Right ventricle myocardium inferior (tissue), 1 donor: Measurements from ENCODE around the gene TBCD. TPM values are rescaled to one million over a fixed set of nuclear protein-coding genes. Genes with fewer than 3 reads are reported as not detected.

Experiments
- ATAC-seq: fragments of 200-7000 bp; cut with Tn5 transposase; one replicate; pipeline ENCODE4 v1.9.1; 2020; ENCODE audit warnings: mild to moderate bottlenecking, moderate library complexity
- DNase-seq: peaks from one replicate; pipeline ENCODE4 v3.0.0; 2021; ENCODE audit errors: missing footprints
- intact Hi-C: fragments of 100-400 bp; cut with DNase I; formaldehyde crosslinking; loops from one replicate; pipeline ENCODE4 v1.11.0; 2022
- total RNA-seq: library from RNA; stranded (reverse); fragmentation: NEBNext Ultra II Directional; extraction: Animal tissue kit (Norgen Biotek cat#: 25700); gene quantifications from one replicate; pipeline ENCODE4 v1.2.1, GENCODE V29; 2021
- donor health status: DM: no; HTN: yes; CAD: no; lungs with severe emphysema.

The TBCD gene
- total RNA-seq, 1 donor from 2014 or later = 43.4 TPM

- ATAC-seq = no peak
- no peak for DNase-seq
- intact Hi-C loops = no loop called here
Measured at GRCh38 chr17:82883419-82884031, 131.7 kb downstream of the TBCD start.

- ATAC-seq (peak; percentile 73), DNase-seq (no peak)
- intact Hi-C loops = no loop called here
Measured at GRCh38 chr17:82884341-82884969, 132.6 kb downstream of the TBCD start.

GRCh38 chr17:82884970-82885353 is 133.1 kb downstream of the TBCD start:
- DNase-seq (no peak), ATAC-seq (peak; percentile 25)
- intact Hi-C loops = no loop called here

GRCh38 chr17:82887255-82888164 is 135.6 kb downstream of the TBCD start:
- DNase-seq (no peak), ATAC-seq (no peak)
- intact Hi-C loops = no loop called here

GRCh38 chr17:82888583-82889495 is 137.0 kb downstream of the TBCD start:
- ATAC-seq (peak; percentile 59), DNase-seq (no peak)
- intact Hi-C loops = no loop called here

GRCh38 chr17:82889496-82890338 is 137.9 kb downstream of the TBCD start:
- DNase-seq (no peak), ATAC-seq (no peak)
- intact Hi-C loops = no loop called here

- intact Hi-C loops = no loop called here
- no peak for ATAC-seq
- no peak for DNase-seq
Measured at GRCh38 chr17:82890339-82890730, 138.5 kb downstream of the TBCD start.

- intact Hi-C loops = no loop called here
- DNase-seq (no peak), ATAC-seq (no peak)
Measured at GRCh38 chr17:82890926-82891678, 139.2 kb downstream of the TBCD start.

GRCh38 chr17:82891911-82892310 is 140.0 kb downstream of the TBCD start:
- ATAC-seq (no peak), DNase-seq (no peak)
- intact Hi-C loops = no loop called here

GRCh38 chr17:82892899-82893565 is 141.2 kb downstream of the TBCD start:
- intact Hi-C loops = no loop called here
- peak; percentile 49 for ATAC-seq
- DNase-seq = no peak

- intact Hi-C loops = no loop called here
- DNase-seq = no peak
- ATAC-seq = no peak
Measured at GRCh38 chr17:82893779-82894178, 141.9 kb downstream of the TBCD start.

GRCh38 chr17:82894389-82894788 is 142.5 kb downstream of the TBCD start:
- no peak for ATAC-seq
- DNase-seq = no peak
- intact Hi-C loops = no loop called here

GRCh38 chr17:82895087-82895486 is 143.2 kb downstream of the TBCD start:
- intact Hi-C loops = no loop called here
- ATAC-seq (no peak), DNase-seq (no peak)

GRCh38 chr17:82896071-82897000 is 144.5 kb downstream of the TBCD start:
- DNase-seq (no peak), ATAC-seq (no peak)
- intact Hi-C loops = no loop called here

GRCh38 chr17:82897514-82898249 is 145.8 kb downstream of the TBCD start:
- no peak for ATAC-seq

More at GRCh38 chr17:82897514-82898249, 145.8 kb downstream of the TBCD start:
- intact Hi-C loops = no loop called here
- DNase-seq = no peak
